LNCAP (cell line): ENCODE measurements around the gene SLC15A4.

Experiments
- CTCF ChIP-seq: fragments of 450-650 bp; IDR thresholded peaks from 2 replicates; pipeline ENCODE4 v1.5.1; 2017; ENCODE audit warnings: mild to moderate bottlenecking

Gene SLC15A4

GRCh38 chr12:128813392-128813791 lies 10.4 kb downstream of the SLC15A4 start:
- no peak for TF ChIP-seq CTCF

GRCh38 chr12:128811806-128812205 lies 12.0 kb downstream of the SLC15A4 start:
- TF ChIP-seq CTCF: no peak

DNA sequence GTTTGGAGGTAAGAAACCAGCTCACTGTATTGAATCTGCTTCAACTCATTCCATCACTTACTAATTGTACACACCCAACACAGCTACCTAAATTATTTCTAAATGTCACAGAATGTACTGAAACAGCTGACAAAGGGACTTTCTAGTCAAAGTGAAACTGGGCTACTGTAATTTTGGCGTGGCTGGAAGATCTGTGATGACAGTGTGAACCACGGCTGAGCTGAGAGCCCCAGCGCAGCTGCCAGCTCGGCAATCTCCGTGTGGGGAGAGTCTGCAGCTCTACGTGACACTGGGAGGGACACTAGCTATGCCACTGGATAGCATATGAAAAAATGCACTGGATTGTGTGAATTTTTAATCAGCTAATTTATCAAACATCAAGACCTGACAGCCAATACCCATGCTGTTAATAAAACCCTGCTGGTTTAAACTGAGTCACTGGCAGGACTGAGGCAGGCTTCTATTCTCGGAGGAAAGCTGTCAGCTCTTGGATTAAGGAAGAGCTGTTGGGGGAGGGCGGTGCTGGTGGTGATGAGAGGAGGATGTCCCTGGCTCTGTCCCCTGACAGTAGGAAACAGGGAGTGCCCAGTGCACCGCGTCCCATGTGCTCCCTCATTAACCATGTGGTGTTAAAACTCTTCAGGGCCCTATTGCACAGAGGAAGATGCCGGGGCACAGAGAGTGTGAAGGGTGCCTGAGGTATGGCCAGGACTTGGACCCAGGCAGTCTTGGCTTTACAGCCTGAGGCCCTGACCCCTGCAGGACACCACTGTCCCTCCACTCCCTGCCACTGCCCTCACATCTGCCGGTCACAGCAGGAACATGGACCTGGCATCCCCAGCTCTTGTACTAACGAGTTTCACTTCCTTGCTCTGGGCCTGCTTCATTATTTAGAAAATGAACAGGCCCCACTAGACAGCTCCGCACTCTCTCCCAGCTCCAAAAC lies 13.3 kb downstream of the SLC15A4 start:
- TF ChIP-seq CTCF: no peak

- TF ChIP-seq CTCF: no peak
Measured at GRCh38 chr12:128808651-128809050, 15.1 kb downstream of the SLC15A4 start.

DNA sequence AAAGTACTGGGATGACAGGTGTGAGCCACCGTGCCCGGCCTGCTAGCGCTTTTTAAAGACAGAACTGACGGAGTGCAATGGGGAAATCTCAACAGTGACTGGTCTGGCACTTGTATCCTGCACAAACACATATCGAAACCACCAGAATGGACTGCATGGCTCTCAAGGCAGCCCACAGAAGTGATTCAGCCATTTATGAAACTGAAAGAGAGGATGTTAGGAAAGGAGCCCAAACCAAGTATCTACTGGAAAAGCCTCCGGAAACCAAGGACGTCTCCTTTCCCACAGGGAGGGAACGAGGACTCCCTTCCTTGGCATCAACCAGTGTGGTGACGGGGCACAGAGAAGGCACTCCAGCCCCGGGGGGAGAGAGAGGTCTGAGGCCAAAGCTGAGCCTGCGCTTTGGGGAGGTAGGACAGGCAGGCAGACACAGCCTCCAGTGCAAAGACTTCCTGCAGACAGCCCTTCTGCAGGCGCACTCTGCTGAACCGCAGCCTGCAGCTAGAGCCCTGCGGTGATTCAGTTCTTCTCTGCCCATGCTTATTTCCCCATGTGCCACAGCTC lies 16.5 kb downstream of the SLC15A4 start:
- TF ChIP-seq CTCF: no peak

DNA sequence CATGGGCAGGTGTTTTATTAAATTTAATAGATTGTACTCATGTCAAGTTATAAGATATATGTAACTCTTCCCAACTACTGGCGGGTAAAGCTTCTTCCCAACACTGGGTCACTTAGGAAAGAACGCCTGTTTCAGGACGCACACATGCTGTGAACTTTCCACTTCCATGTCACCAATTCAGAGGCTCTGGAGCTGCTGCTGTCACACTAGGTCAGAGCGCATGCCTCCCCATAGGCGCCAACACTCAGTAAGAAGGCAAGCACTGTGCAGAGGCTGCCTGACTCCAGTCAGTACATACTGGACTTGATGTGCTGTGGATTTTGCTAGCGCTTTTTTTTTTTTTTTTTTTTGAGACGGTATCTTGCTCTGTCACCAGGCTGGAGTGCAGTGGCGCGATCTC lies 17.2 kb downstream of the SLC15A4 start:
- no peak for TF ChIP-seq CTCF

GRCh38 chr12:128804762-128805161 lies 19.0 kb downstream of the SLC15A4 start:
- TF ChIP-seq CTCF: no peak
